SK-MEL-5 (cell line): ENCODE data around the gene LMBR1. TPM values are rescaled to one million over a fixed set of nuclear protein-coding genes. Genes with fewer than 3 reads are reported as not detected.
"Not testable (repeated sequence)": the region's sequence is repeated elsewhere in the genome, so short reads cannot be mapped to it uniquely, and the experiment has no call there.

ENCODE experiments used
- DNase-seq: peaks from one replicate; pipeline ENCODE4 v3.0.0-alpha.2; 2016; ENCODE audit warnings: low read depth, low spot score
- in situ Hi-C: cut with HindIII; loops from 2 replicates; pipeline ENCODE4 v1.10.0; 2016; ENCODE audit warnings: low sequenced_read_pairs, high pct_unique_total_duplicates, low pct_unique_long_range_greater_than_20kb
- polyA plus RNA-seq, 2 experiments: library from polyadenylated mRNA; depleted of rRNA; stranded (reverse); fragments of >200 nt; gene quantifications; 2 replicates each; pipeline ENCODE4 v1.2.3, GENCODE V29; 2015
- total RNA-seq: library from RNA; depleted of rRNA; stranded (reverse); fragments of >200 nt; shearing (Covaris generic); gene quantifications from 2 replicates; pipeline ENCODE4 v1.2.3, GENCODE V29; 2014; rRNA removed

Gene LMBR1, protein sequence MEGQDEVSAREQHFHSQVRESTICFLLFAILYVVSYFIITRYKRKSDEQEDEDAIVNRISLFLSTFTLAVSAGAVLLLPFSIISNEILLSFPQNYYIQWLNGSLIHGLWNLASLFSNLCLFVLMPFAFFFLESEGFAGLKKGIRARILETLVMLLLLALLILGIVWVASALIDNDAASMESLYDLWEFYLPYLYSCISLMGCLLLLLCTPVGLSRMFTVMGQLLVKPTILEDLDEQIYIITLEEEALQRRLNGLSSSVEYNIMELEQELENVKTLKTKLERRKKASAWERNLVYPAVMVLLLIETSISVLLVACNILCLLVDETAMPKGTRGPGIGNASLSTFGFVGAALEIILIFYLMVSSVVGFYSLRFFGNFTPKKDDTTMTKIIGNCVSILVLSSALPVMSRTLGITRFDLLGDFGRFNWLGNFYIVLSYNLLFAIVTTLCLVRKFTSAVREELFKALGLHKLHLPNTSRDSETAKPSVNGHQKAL
- total RNA-seq, result 67.9 and 79.9 TPM in 2 replicates
- 67.7 and 74.9 TPM in 2 replicates for polyA plus RNA-seq (2015; cell fraction: cytosol; rRNA removed)
- polyA plus RNA-seq (2015; cell fraction: nucleus; rRNA removed), result 64.1 and 114 TPM in 2 replicates

DNA sequence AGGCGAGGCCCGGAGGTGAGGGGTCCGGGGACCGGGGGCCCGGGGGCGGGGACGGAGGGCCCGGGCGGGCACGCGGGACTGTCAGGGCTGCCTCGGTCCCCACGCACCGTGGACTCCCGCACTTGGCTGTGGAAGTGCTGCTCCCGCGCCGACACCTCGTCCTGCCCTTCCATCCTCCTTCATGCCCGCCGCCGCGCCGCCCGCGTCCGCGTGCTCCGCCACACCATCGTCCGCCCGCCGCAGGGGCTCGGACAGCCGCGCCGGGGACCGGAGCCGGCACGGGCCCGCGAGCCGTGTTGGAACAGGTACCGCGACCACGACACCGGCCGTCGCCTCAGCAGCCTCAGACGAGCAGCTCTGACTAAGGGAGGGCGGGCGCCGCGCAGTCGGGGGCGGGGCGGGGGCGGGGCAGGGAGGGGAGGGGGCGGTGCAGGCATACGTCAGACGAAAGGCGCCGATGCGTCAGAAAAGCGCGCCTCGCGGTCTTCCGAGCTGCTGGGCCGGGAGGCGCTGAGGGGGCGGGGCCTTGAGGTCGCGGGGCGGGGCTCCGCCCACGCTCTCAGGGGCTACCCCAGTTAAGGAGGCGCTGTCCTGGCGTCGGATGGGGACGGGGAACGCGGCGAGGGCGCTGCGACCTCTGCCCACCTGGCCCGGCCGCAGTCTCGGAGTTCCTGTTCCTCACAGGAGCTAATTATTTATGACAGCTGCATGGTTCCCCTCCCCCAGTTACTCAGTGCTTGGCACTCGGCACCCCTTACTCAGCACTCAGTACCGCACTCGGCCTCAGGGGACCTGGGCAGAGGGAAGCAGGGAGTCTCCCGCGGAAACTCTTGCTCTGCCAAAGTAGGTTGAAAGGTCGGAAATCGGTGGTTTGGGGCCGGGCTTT, at the start of gene LMBR1:
TSS of gene LMBR1 (minus strand) at position 363 of the 886 bp plus-strand sequence. CDS start at position 173, 190 bp downstream.
- in situ Hi-C loops, result no loop called here

DNA sequence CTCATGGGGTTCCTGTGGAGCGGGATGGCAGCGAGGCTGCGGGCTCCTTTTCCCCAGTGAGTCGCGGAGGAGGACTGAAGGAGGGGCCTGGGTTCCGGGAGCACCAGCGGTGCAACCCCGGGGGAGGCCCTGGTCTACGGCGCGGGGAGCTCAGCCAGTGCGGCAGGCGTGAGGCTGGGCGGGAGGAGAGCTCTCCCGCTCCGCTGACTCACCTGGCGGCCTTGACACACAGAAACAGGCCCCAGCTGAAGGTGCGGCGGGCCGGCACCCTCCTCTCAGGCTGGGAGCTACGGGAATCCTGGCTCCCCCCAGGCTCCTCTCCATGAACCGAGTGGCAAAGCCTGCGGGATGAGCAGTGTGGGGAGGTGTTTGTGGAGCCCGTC, 49.7 kb upstream of the LMBR1 start:
- in situ Hi-C loops, result no loop called here
- DNase-seq, result no peak

More for the DNA sequence above, at the start of gene LMBR1:
- DNase-seq, result peak; percentile 94

DNA sequence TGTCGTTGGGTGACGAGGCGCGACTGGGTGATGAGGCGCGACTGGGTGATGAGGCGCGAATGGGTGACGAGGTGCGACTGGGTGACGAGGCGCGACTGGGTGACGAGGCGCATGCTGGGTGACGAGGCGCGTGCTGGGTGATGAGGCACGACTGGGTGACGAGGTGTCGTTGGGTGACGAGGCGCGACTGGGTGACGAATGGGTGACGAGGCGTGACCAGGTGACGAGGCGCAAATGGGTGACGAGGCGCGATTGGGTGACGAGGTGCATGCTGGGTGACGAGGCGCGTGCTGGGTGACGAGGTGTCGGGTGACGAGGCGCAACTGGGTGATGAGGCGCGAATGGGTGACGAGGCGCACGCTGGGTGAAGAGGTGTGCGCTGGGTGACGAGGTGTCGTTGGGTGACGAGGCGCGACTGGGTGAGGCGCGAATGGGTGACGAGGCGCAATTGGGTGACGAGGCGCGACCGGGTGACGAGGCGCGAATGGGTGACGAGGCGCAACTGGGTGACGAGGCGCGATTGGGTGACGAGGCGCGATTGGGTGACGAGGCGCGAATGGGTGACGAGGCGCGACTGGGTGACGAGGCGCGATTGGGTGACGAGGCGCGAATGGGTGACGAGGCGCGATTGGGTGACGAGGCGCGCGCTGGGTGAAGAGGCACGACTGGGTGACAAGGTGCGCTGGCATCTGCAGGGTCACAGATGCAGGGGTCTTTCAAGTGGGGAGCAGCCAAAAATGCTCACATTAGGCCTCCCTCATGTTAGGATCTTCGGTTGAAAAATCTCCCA, 48.6 kb upstream of the LMBR1 start:
- in situ Hi-C loops, result no loop called here
- no peak for DNase-seq

GRCh38 chr7:156940421-156941122, 47.6 kb upstream of the LMBR1 start:
- in situ Hi-C loops, result no loop called here
- no peak for DNase-seq

- DNase-seq, in situ Hi-C loops: not testable (repeated sequence)
These were observed 43.8 kb upstream of the LMBR1 start for GRCh38 chr7:156936766-156937165.

- no peak for DNase-seq
- in situ Hi-C loops, result no loop called here
These were observed 42.3 kb upstream of the LMBR1 start for GRCh38 chr7:156935250-156935649.

- no peak for DNase-seq
- in situ Hi-C loops, result no loop called here
These were observed 39.0 kb upstream of the LMBR1 start for GRCh38 chr7:156932006-156932405.

DNA sequence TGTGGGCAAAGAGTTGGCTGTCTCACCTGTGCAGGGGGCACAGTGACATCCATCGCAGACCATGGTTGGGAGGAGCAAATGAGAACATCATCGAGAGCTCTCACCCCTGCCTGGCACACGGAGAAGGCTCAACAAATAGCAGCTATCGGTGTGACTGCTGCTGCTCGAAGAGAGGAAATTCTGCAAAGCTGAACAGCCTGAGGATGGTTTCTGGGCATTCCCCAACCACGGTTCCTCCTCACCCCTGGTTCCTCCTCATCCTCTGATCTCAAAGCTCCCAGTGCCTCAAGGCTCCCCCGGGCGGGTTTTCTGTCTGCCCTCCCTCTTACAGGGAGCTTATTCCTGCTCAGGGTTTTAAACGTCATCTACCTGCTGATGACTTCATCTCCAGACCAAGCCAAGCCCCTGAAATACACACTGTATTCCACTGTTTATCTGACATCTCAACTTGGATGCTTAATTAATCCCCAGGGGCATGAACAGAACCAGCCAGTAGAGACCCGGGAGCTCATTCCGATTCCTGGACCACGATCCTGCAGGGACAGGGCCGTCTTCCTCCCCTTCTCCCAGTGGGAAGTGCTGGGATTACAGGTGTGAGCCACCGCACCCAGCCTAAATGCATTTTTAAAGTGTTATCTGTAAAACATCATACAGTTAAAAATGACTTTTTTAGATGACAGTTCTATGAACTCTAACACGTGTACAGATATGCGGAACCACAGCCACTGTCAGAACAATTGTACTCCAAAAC, 37.0 kb upstream of the LMBR1 start:
- no peak for DNase-seq

DNA sequence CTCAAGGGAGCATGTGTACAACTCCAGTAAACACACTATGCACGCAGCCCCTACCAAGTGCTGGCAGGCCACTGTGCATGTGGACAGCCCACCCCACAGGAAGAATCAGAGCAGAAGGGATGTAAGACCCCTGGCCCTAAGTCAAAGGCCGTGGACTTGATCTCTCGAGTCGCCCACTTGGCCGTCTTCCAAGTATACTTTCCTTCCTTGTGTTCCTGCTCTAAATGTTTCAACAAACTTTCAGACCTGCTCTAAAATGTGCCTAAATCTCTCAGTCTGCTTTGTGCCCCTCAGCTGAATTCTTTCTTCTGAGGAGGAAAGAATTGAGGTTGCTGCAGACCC, 35.4 kb upstream of the LMBR1 start:
- DNase-seq, result no peak
- in situ Hi-C loops, result no loop called here

More for the DNA sequence above, 37.0 kb upstream of the LMBR1 start:
- in situ Hi-C loops, result no loop called here

DNA sequence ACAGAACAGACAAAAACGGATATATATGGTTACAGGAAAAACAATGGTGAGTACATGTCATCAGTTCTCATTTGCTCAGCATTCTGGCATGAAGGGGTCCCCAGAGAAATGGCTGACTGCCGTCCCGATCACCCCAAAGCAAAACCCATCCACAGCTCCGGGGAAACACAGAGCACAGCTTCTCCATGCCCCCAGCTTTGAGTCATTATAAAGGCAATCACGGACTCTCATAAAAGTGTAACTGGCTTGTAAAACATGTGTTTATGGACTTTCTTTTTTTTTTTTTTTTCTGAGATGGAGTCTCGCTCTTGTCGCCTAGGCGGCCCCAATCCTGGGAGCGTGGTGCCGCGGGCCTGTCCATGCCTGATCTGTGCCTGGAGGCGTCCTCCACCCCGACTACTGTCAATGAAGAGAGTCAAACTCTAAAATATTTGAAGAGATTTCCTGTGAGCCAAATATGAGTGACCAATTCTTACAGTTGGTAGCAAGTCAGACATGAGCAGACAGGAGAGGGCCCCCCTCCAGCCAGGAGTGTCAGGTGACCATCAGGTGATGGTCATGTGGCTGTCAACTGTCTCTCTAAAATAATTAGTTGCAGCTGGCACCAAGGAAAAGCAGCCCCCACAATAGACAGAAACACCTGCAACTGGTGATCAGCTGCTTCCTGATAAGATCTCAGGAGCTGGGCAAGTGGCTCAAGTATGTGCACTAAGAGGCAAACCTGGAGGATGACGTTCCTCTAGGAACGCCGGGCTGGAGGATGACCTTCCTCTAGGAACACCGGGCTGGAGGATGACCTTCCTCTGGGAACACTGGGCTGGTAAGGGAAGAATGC, 34.8 kb upstream of the LMBR1 start:
- no peak for DNase-seq
- in situ Hi-C loops, result no loop called here

GRCh38 chr7:156925821-156926220, 32.8 kb upstream of the LMBR1 start:
- DNase-seq, in situ Hi-C loops: not testable (repeated sequence)

DNA sequence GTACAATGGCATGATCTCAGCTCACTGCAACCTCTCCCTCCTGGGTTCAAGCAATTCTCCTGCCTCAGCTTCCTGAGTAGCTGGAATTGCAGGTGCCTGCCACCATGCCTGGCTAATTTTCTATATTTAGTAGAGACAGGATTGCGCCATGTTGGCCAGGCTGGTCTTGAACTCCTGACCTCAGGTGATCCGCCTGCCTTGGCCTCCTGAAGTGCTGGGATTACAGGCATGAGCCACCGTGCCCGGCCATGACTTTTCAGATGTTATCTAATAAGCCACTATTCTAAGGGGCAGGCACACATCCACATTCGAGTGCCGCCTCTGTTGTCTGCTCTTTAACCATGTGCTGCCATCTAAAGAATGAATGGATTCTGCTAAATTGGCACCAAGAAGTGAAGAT, 29.3 kb upstream of the LMBR1 start:
- in situ Hi-C loops, DNase-seq: not testable (repeated sequence)

DNA sequence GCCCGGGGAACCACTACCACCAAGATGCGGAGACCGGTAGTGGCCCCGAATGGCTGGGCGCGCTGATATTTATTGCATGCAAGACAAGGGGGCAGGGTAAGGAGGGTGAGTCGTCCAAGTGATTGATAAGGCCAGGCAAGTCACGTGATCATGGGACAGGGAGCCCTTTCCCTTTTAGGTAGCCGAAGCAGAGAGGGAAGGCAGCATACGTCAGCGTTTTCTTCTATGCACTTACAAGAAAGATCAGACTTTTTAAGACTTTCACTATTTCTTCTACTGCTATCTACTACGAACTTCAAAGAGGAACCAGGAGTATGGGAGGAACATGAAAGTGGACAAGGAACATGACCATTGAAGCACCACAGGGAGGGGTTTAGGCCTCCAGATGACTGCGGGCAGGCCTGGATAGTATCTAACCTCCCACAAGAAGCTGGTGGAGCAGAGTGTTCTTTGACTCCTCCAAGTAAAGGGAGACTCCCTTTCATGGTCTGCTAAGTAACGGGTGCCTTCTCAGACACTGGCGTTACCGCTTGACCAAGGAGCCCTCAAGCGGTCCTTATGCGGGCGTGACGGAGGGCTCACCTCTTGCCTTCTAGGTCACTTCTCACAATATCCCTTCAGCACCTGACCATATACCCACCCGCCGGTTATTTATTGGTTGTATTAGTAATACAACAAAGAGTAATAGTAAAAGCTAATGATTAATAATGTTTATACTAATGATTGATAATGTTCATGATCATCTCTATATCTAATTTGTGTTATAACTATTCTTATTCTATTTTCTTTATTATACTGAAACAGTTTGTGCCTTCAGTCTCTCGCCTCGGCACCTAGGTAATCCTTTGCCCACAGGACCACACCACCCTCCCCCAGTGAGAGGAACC, 27.7 kb upstream of the LMBR1 start:
- in situ Hi-C loops, DNase-seq: not testable (repeated sequence)

- in situ Hi-C loops, result no loop called here
- DNase-seq, result no peak
These were observed 27.1 kb upstream of the LMBR1 start for GRCh38 chr7:156920076-156920475.
